Neural cell (in vitro differentiated cells): ENCODE measurements around the gene SMIM38.

Experiments
- EP300 ChIP-seq: fragments of 450-650 bp; conservative IDR thresholded peaks from 2 replicates; pipeline ENCODE4 v1.6.1; 2014; ENCODE audit warnings: antibody characterized with exemption, mild to moderate bottlenecking, moderate library complexity; ENCODE audit not compliant: poor library complexity, severe bottlenecking
- EZH2 ChIP-seq: fragments of 200-600, 300-800 bp; shearing (Covaris generic), sonication (generic); IDR thresholded peaks from 2 replicates; pipeline ENCODE4 v1.6.1; 2014; ENCODE audit warnings: antibody characterized with exemption, low read length, borderline replicate concordance, mild to moderate bottlenecking; ENCODE audit not compliant: insufficient read depth, poor library complexity, severe bottlenecking
- RAD21 ChIP-seq: fragments of 450-650 bp; conservative IDR thresholded peaks from 2 replicates; pipeline ENCODE4 v1.6.1; 2014; ENCODE audit warnings: antibody characterized with exemption, mild to moderate bottlenecking, moderate library complexity
- REST ChIP-seq: IDR thresholded peaks from 2 replicates; pipeline ENCODE4 v1.6.1; 2012; ENCODE audit warnings: borderline replicate concordance
- TF ChIP-seq, protein P1 (sequence below): fragments of 450-650 bp; IDR thresholded peaks from 2 replicates; pipeline ENCODE4 v1.5.1; 2014; ENCODE audit warnings: antibody characterized with exemption, mild to moderate bottlenecking, moderate library complexity; ENCODE audit not compliant: poor library complexity, severe bottlenecking

DNA sequence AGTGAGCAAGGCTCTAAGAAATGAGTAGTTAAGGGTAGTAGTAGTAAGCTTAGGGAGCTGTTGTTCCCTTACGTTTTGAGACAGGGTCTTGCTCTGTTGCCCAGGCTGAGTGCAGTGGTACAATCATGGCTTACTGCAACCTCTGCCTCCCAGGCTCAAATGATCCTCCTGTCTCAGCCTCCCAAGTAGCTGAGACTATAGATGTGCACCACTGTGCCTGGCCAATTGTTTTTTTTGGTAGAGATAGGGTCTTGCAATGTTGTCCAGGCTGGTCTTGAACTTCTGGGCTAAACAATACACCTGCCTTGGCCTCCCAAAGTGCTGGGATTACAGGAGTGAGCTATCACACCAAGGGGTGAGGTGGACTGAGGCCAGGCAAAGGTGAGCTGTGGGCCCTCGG, 10.0 kb downstream of the SMIM38 start:
- TF ChIP-seq, protein P1, sequence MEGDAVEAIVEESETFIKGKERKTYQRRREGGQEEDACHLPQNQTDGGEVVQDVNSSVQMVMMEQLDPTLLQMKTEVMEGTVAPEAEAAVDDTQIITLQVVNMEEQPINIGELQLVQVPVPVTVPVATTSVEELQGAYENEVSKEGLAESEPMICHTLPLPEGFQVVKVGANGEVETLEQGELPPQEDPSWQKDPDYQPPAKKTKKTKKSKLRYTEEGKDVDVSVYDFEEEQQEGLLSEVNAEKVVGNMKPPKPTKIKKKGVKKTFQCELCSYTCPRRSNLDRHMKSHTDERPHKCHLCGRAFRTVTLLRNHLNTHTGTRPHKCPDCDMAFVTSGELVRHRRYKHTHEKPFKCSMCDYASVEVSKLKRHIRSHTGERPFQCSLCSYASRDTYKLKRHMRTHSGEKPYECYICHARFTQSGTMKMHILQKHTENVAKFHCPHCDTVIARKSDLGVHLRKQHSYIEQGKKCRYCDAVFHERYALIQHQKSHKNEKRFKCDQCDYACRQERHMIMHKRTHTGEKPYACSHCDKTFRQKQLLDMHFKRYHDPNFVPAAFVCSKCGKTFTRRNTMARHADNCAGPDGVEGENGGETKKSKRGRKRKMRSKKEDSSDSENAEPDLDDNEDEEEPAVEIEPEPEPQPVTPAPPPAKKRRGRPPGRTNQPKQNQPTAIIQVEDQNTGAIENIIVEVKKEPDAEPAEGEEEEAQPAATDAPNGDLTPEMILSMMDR: no peak
- no peak for TF ChIP-seq EP300
- TF ChIP-seq REST: no peak
- no peak for TF ChIP-seq RAD21
- TF ChIP-seq EZH2: no peak
